Thymus (tissue), 11 donors: ENCODE results near the gene NEURL2. TPM values are rescaled to one million over a fixed set of nuclear protein-coding genes. Genes with fewer than 3 reads are reported as not detected.
A peak's percentile ranks its signal among the peaks of the same experiment; 100 is the strongest.

Source experiments
- DNase-seq, 9 donors: peaks; one replicate each; pipeline ENCODE4 v3.0.0-alpha.2; 2013; ENCODE audit warnings: low spot score in 9 of 9, low read depth in 6 of 9, missing footprints in 1 of 9
- H3K27ac ChIP-seq, 2 donors: one replicate each; pipeline ENCODE4 v1.5.1; 2013; ENCODE audit warnings: control low read depth in 1 of 2, low read depth in 1 of 2, low read length in 1 of 2, mild to moderate bottlenecking in 1 of 2, moderate library complexity in 1 of 2
- H3K27me3 ChIP-seq, 2 donors: one replicate each; pipeline ENCODE4 v1.5.1; 2013; ENCODE audit warnings: low read length in 1 of 2; ENCODE audit not compliant: control insufficient read depth in 2 of 2, insufficient read depth in 1 of 2
- H3K36me3 ChIP-seq, 2 donors: one replicate each; pipeline ENCODE4 v1.5.1; 2013; ENCODE audit warnings: low read length in 1 of 2, mild to moderate bottlenecking in 1 of 2, moderate library complexity in 1 of 2; ENCODE audit not compliant: control insufficient read depth in 2 of 2, insufficient read depth in 2 of 2
- H3K4me1 ChIP-seq, 2 donors: one replicate each; pipeline ENCODE4 v1.5.1; 2013; ENCODE audit warnings: low read length in 2 of 2; ENCODE audit not compliant: control insufficient read depth in 2 of 2, insufficient read depth in 2 of 2
- H3K4me3 ChIP-seq, 2 donors: one replicate each; pipeline ENCODE4 v1.5.1; 2013; ENCODE audit warnings: low read length in 2 of 2, control low read depth in 1 of 2, mild to moderate bottlenecking in 1 of 2
- H3K9me3 ChIP-seq, 2 donors: one replicate each; pipeline ENCODE4 v1.5.1; 2013; ENCODE audit warnings: low read length in 1 of 2, mild to moderate bottlenecking in 1 of 2; ENCODE audit not compliant: control insufficient read depth in 2 of 2, insufficient read depth in 1 of 2
- WGBS: extraction: QIAGEN DNeasy Blood & Tissue Kit; methylation state at CpG from one replicate; pipeline ENCODE4 v1.1.7; 2013; 5-methylcytosine and 5-hydroxymethylcytosine counted together
- polyA plus RNA-seq: library from polyadenylated mRNA; stranded (reverse); fragments of 200-250 nt; gene quantifications from one replicate; pipeline ENCODE4 v1.2.3, GENCODE V29; 2013
- total RNA-seq: library from RNA; stranded (reverse); fragments of 120-200 nt; gene quantifications from one replicate; pipeline ENCODE4 v1.2.4, GENCODE V29; 2013
- donor health status: healthy.

NEURL2 gene
- total and polyA plus RNA-seq, 2 donors: 8.1 to 51.4 TPM

GRCh38 chr20:45857882-45858216, 33.2 kb downstream of the NEURL2 start:
- H3K4me3 ChIP-seq: peak overlapping the region; percentile 93 to 97
- H3K36me3 ChIP-seq: peaks cover 4 to 5% of the 10 kb centered on the region in 2 donors
- H3K9me3 ChIP-seq: no peaks in the 10 kb centered on the region
- peak overlapping the region; percentile 88 to 95 for H3K27ac ChIP-seq
- DNase-seq: no peak
- H3K4me1 ChIP-seq: peaks cover 21 to 23% of the 10 kb centered on the region in 2 donors
- H3K27me3 ChIP-seq: no peaks in the 10 kb centered on the region
- 13% methylated on average over 13 of the region's 13 CpGs for WGBS

- DNase-seq: peak; percentile 99 to 100 (median 100)
- H3K9me3 ChIP-seq: no peaks in the 10 kb centered on the region
- H3K27me3 ChIP-seq: no peaks in the 10 kb centered on the region
- peaks cover 5 to 6% of the 10 kb centered on the region in 2 donors for H3K36me3 ChIP-seq
- peak within 1 kb of the TSS; percentile 88 to 95 for H3K27ac ChIP-seq
- H3K4me1 ChIP-seq: peaks cover 21 to 23% of the 10 kb centered on the region in 2 donors
- H3K4me3 ChIP-seq: peak within 1 kb of the TSS; percentile 93 to 97
- under 1% methylated on average over 36 of the region's 36 CpGs for WGBS
Measured at GRCh38 chr20:45857114-45857881, 33.7 kb downstream of the NEURL2 start, which contains the start of the genes ACOT8 and ZSWIM3. Gene ACOT8 (minus strand): TSS chr20:45857392. CDS start chr20:45857315, 77 bp downstream. Gene ZSWIM3 (plus strand): TSS chr20:45857614. CDS start chr20:45857826, 212 bp downstream.

DNA sequence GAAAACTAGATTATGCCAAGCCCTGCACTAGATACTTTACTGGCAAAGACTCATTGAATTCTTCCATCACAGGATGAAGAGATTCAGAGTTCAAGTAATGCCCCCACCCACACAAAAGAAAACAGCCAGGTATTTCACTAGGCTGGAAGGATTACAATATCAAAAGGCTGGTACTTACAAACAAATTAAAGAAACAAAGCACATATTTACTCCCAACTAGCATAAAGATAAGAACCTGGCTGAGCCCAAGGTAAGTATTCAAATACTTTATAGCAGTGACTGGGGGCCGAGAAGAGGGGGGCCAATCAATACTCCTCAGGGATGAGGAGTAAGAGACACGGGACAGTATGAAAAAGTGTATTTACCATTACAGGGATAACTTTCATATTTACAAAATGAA, 37.5 kb downstream of the NEURL2 start:
- Histone ChIP-seq H3K4me3 (no peak overlapping the region), H3K4me1 (peaks cover 16 to 22% of the 10 kb centered on the region in 2 donors), H3K36me3 (peaks cover 14 to 22% of the 10 kb centered on the region in 2 donors), H3K27ac (no peak overlapping the region), H3K9me3 (no peaks in the 10 kb centered on the region), H3K27me3 (no peaks in the 10 kb centered on the region)
- DNase-seq: no peak
- 98% methylated on average over 2 of the region's 2 CpGs for WGBS

DNA sequence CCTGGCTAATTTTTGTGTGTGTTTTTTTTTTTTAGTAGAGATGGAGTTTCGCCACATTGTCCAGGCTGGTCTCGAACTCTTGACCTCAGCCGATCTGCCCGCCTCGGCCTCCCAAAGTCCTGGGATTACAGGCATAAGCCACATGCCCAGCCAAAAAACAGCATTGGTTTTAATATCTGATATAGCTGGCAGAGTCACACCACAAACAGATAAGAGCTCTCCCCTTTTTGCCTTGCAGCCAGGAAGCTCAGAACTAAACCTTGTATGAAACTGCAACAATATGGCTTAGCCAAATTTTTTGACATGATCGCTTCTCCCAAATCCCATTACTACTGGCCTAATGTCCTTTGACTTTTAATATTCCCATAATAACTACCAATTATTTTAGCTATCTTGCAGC, 38.7 kb downstream of the NEURL2 start:
- H3K4me1 ChIP-seq: peaks cover 10 to 15% of the 10 kb centered on the region in 2 donors
- 99% methylated on average over 6 of the region's 6 CpGs for WGBS
- no peaks in the 10 kb centered on the region for H3K27me3 ChIP-seq
- no peak overlapping the region for H3K27ac ChIP-seq
- no peaks in the 10 kb centered on the region for H3K9me3 ChIP-seq
- peaks cover 17 to 33% of the 10 kb centered on the region in 2 donors for H3K36me3 ChIP-seq
- DNase-seq: no peak
- H3K4me3 ChIP-seq: no peak overlapping the region

- peaks cover 23 to 39% of the 10 kb centered on the region in 2 donors for H3K36me3 ChIP-seq
- no peaks in the 10 kb centered on the region for H3K9me3 ChIP-seq
- peaks cover 9 to 13% of the 10 kb centered on the region in 2 donors for H3K4me1 ChIP-seq
- DNase-seq: no peak
- H3K27ac ChIP-seq: no peak overlapping the region
- no peak overlapping the region for H3K4me3 ChIP-seq
- no peaks in the 10 kb centered on the region for H3K27me3 ChIP-seq
Measured at GRCh38 chr20:45851501-45851900, 39.5 kb downstream of the NEURL2 start.

DNA sequence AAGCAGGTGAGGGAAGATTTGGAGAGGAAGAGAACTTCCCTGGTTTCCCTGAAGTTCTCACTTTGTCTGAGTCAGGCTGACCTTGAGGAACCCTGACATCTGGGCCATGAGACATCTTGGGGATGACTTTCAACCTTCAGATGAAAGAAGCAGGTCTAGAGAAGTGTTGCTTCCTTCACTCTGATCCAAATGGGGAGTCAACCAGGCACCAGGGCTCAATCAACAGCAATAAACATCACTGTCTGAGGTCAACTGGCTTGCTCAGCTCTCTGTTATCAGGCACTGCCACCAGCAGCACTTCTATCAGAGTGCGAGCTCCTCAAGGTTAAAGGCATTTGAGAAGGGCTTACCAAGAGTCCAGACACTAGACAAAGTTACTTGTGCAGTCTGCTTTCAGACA, 40.1 kb downstream of the NEURL2 start:
- H3K9me3 ChIP-seq: no peaks in the 10 kb centered on the region
- DNase-seq: no peak
- H3K36me3 ChIP-seq: peaks cover 29 to 45% of the 10 kb centered on the region in 2 donors
- H3K27ac ChIP-seq: no peak overlapping the region
- H3K27me3 ChIP-seq: no peaks in the 10 kb centered on the region
- WGBS: 99% methylated on average over 1 of the region's 1 CpG
- H3K4me3 ChIP-seq: no peak overlapping the region
- H3K4me1 ChIP-seq: peaks cover 3 to 8% of the 10 kb centered on the region in 2 donors

DNA sequence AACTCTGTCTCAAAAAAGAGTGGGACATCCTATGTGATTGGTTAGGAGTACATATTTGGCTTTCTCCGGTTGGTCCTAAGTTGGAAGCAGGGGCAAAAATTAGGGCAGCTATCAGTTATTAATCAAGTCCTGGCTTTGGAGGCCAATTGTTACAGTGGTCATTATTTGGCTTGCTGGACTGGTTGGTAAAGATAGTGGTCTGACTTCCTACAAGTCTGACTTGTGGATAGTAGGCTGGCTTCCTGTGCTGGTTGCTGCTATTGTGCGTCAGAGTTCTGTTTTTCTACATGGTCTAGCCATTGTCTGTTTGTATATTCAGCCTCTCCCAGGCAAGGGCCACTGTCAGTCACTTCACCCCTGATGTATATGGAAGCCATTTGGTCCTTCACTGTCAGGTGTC, 40.8 kb downstream of the NEURL2 start:
- Histone ChIP-seq H3K4me3 (no peak overlapping the region), H3K27ac (no peak overlapping the region), H3K27me3 (no peaks in the 10 kb centered on the region), H3K9me3 (no peaks in the 10 kb centered on the region), H3K4me1 (peaks cover 0 to 4% of the 10 kb centered on the region in 2 donors), H3K36me3 (peaks cover 36 to 50% of the 10 kb centered on the region in 2 donors)
- no peak for DNase-seq
- WGBS: 99% methylated on average over 2 of the region's 2 CpGs

DNA sequence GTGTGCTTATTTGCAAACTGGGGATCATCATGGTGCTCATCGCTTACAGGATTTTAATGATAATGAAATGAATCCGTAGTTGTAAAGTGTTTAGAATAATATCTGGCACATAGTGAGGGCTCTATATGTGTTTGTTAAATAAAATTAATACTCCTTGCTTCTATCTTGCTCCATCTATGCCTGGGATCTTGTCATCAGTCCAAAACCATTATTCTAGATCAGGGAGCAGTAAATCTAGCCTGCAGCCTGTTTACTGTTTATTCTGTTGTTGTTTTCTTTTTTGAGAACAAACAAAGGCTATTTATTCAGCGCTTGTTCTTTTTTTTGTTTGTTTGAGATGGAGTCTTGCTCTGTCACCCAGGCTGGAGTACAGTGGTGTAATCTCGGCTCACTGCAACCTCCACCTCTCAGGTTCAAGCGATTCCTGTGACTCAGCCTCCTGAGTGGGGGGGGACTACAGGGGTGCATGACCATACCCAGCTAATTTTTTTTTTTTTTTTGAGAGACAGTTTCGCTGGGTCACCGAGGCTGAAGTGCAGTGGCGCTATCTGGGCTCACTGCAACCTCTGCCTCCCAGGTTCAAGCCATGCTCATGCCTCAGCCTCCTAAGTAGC, 41.9 kb downstream of the NEURL2 start:
- Histone ChIP-seq H3K27me3 (no peaks in the 10 kb centered on the region), H3K36me3 (peaks cover 39 to 51% of the 10 kb centered on the region in 2 donors), H3K4me3 (no peak overlapping the region), H3K27ac (no peak overlapping the region), H3K4me1 (no peaks in the 10 kb centered on the region), H3K9me3 (no peaks in the 10 kb centered on the region)
- 97% methylated on average over 8 of the region's 8 CpGs for WGBS
- DNase-seq: no peak

- Histone ChIP-seq H3K4me1 (no peaks in the 10 kb centered on the region), H3K27me3 (no peaks in the 10 kb centered on the region), H3K27ac (no peak overlapping the region), H3K9me3 (no peaks in the 10 kb centered on the region), H3K36me3 (peaks cover 43 to 58% of the 10 kb centered on the region in 2 donors), H3K4me3 (no peak overlapping the region)
- WGBS: 98% methylated on average over 8 of the region's 8 CpGs
- DNase-seq: no peak
Measured at GRCh38 chr20:45848421-45848820, 42.6 kb downstream of the NEURL2 start.
